ENCODE data around the gene SP3. TPM values are rescaled to one million over a fixed set of nuclear protein-coding genes. Genes with fewer than 3 reads are reported as not detected.

SP3 gene
- total and polyA plus RNA-seq, 2 of the 8 experiments (the other 6 are each of a cell fraction or from before 2014, with no cell fraction given) = 31.0 to 92.1 TPM

DNA sequence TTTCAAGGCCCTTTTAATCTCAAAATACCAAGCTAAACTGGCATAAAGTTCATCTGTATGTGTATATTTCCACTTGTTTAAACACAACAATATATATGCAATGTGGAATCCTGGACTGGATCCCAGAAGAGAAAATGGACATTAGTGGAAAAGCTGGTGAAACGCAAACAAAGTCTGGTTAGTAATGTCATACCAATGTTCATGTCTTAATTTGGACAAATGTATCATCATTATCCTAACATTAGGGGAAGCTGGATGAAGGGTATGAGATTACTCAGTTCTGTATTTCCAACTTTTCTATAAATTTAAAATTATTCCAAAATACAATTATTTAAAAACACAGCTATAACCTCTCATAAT, 3.8 kb downstream of the SP3 start:
- 95% methylated on average over 1 of the region's 1 CpG; no CpG with 5 or more reads in 1 of the 2 experiments for WGBS, 2 experiments (ENCODE audit: extremely low coverage in 1 of 2, insufficient coverage in 1 of 2, insufficient read length in 1 of 2, insufficient replicate concordance in 2 of 2, low coverage in 1 of 2, low lambda C conversion rate in 2 of 2, missing lambda C conversion rate in 1 of 2)
- Histone ChIP-seq H3K27ac (ENCODE audit: low read depth, low read length) (no peak overlapping the region), H4K20me1 (replicated peaks in 1 of 2; ENCODE audit: control insufficient read depth in 1 of 2, insufficient read depth in 2 of 2, low read length in 2 of 2) (peaks cover 3 to 5% of the 10 kb centered on the region in 2 experiments), H3K23me2 (ENCODE audit: low read depth, low read length) (no peaks in the 10 kb centered on the region), H2BK5ac (ENCODE audit: low read depth, low read length) (no peak overlapping the region), H3K79me2 (ENCODE audit: control insufficient read depth in 1 of 2, insufficient read depth in 2 of 2, low read length in 2 of 2) (peaks cover 32 to 72% of the 10 kb centered on the region in 2 experiments), H2BK15ac (ENCODE audit: low read length) (no peak overlapping the region), H2BK120ac (replicated peaks; ENCODE audit: low read depth, low read length) (no peak overlapping the region), H3K14ac (ENCODE audit: insufficient read length) (no peak overlapping the region), H3K56ac (replicated peaks; ENCODE audit: insufficient read length, low read depth, low read length) (no peak overlapping the region), H3K23ac (ENCODE audit: insufficient read length) (no peak overlapping the region), H3K4ac (replicated peaks; ENCODE audit: insufficient read length, low read depth, low read length) (no peak overlapping the region), H3K9ac (replicated peaks in 1 of 4; ENCODE audit: extremely low read depth in 1 of 4, low read depth in 3 of 4, low read length in 3 of 4) (no peak overlapping the region), H2AFZ (ENCODE audit: low read length) (no peak overlapping the region), H2BK12ac (ENCODE audit: low read depth, low read length) (no peak overlapping the region), H3K27me3 (replicated peaks in 1 of 4; ENCODE audit: control insufficient read depth in 3 of 4, extremely low read depth in 1 of 4, insufficient read depth in 3 of 4, low read length in 3 of 4) (no peaks in the 10 kb centered on the region), H3K4me2 (ENCODE audit: insufficient read depth in 1 of 2, low read depth in 2 of 2, low read length in 2 of 2) (no peak overlapping the region; a peak in 1 of 4 replicates), H2BK20ac (ENCODE audit: low read length) (no peak overlapping the region), H4K91ac (replicated peaks; ENCODE audit: insufficient read length, low read length) (no peak overlapping the region), H3K9me3 (ENCODE audit: insufficient read depth in 2 of 2, low read depth in 1 of 2, low read length in 1 of 2) (no peaks in the 10 kb centered on the region), H3K79me1 (ENCODE audit: low read depth, low read length) (no peaks in the 10 kb centered on the region), H3K4me1 (replicated peaks in 1 of 4; ENCODE audit: control insufficient read depth in 3 of 4, insufficient read depth in 4 of 4, low read length in 3 of 4) (peaks cover 0 to 6% (median 1%) of the 10 kb centered on the region in 4 experiments; a peak in 1 of 7 replicates), H3K18ac (ENCODE audit: extremely low read depth, low read length) (no peak overlapping the region), H2AK5ac (ENCODE audit: low read depth, low read length) (no peak overlapping the region), H3K4me3 (ENCODE audit: extremely low read depth in 1 of 4, insufficient read depth in 2 of 4, low read depth in 3 of 4, low read length in 4 of 4) (peak overlapping the region in 1 of 4 experiments; percentile 99; a peak in 2 of 8 replicates), H4K8ac (ENCODE audit: extremely low read depth, insufficient read depth, low read length) (no peak overlapping the region), H4K5ac (ENCODE audit: insufficient read length, low read depth, low read length) (no peak overlapping the region), H3K36me3 (ENCODE audit: control insufficient read depth in 2 of 4, insufficient read depth in 4 of 4, low read length in 3 of 4) (peaks cover 0 to 8% (median 3%) of the 10 kb centered on the region in 4 experiments; a peak in 3 of 8 replicates)
- CTCF ChIA-PET (ENCODE audit: partially characterized antibody) = interaction anchor here (1.1 kb wide), 1 partner anchor 380 kb away, joined by 3 read pairs; no protein-coding TSS in a partner anchor
- POLR2A ChIA-PET (ENCODE audit: partially characterized antibody) = no interaction called here
- FAIRE-seq = no peak
- TF ChIP-seq CEBPB (IDR thresholded peaks at IDR 0.05; ENCODE audit: low read depth, low read length) = no peak
- TF ChIP-seq RXRA (IDR thresholded peaks at IDR 0.05; ENCODE audit: insufficient read depth, low read depth, low read length) = no peak
- TF ChIP-seq FOSL1 (IDR thresholded peaks at IDR 0.05; ENCODE audit: insufficient read depth, low read depth, low read length) = no peak
- no peak for TF ChIP-seq TCF12 (IDR thresholded peaks at IDR 0.05; ENCODE audit: low read depth, low read length)
- TF ChIP-seq SIX5 (IDR thresholded peaks at IDR 0.05; ENCODE audit: low read depth, low read length) = no peak
- no peak for TF ChIP-seq EP300 (IDR thresholded peaks at IDR 0.05; ENCODE audit: borderline replicate concordance in 1 of 2, low read depth in 2 of 2, low read length in 2 of 2)
- no peak for TF ChIP-seq CBX5 (IDR thresholded peaks at IDR 0.05; ENCODE audit: low read depth, low read length)
- TF ChIP-seq SRF (IDR thresholded peaks at IDR 0.05; ENCODE audit: low read depth, low read length) = no peak
- DNase-seq (ENCODE audit: low read depth in 1 of 2, low spot score in 2 of 2) = no peak

All from H1 (cell line).